HT1080 (cell line): ENCODE results near the gene SH3TC1. TPM values are rescaled to one million over a fixed set of nuclear protein-coding genes. Genes with fewer than 3 reads are reported as not detected.

Experiments
- DNase-seq: peaks from one replicate; pipeline ENCODE4 v3.0.0-alpha.2; 2015; ENCODE audit warnings: low read depth
- total RNA-seq: library from RNA; depleted of rRNA; stranded (reverse); fragments of >200 nt; shearing (Covaris generic); gene quantifications from 2 replicates; pipeline ENCODE4 v1.2.3, GENCODE V29; 2014

SH3TC1 gene
- total RNA-seq, 1 experiment from 2014 or later, result 3.6 TPM

GRCh38 chr4:8213121-8213520 is 14.0 kb downstream of the SH3TC1 start:
- DNase-seq, result no peak

- DNase-seq, result no peak
Observed at GRCh38 chr4:8214136-8214535, 15.0 kb downstream of the SH3TC1 start.

- peak; percentile 27 for DNase-seq
Observed at GRCh38 chr4:8215001-8215427, 15.9 kb downstream of the SH3TC1 start.

GRCh38 chr4:8215641-8216442 is 16.8 kb downstream of the SH3TC1 start:
- no peak for DNase-seq

GRCh38 chr4:8216443-8217245 is 17.6 kb downstream of the SH3TC1 start:
- DNase-seq, result no peak

- DNase-seq, result no peak
Observed at GRCh38 chr4:8217246-8217511, 18.1 kb downstream of the SH3TC1 start.

- DNase-seq, result no peak
Observed at GRCh38 chr4:8217871-8218270, 18.8 kb downstream of the SH3TC1 start.

- no peak for DNase-seq
Observed at GRCh38 chr4:8218371-8219031, 19.4 kb downstream of the SH3TC1 start.

GRCh38 chr4:8219236-8219635 is 20.1 kb downstream of the SH3TC1 start:
- DNase-seq, result no peak

- no peak for DNase-seq
Observed at GRCh38 chr4:8220661-8221450, 21.8 kb downstream of the SH3TC1 start.

- DNase-seq, result no peak
Observed at GRCh38 chr4:8221476-8221875, 22.4 kb downstream of the SH3TC1 start.

GRCh38 chr4:8221985-8222384 is 22.9 kb downstream of the SH3TC1 start:
- DNase-seq, result no peak

- DNase-seq, result no peak
Observed at GRCh38 chr4:8222609-8223388, 23.7 kb downstream of the SH3TC1 start.

- no peak for DNase-seq
Observed at GRCh38 chr4:8224267-8224974, 25.3 kb downstream of the SH3TC1 start.

- no peak for DNase-seq
Observed at GRCh38 chr4:8224975-8225625, 26.0 kb downstream of the SH3TC1 start.

- DNase-seq, result no peak
Observed at GRCh38 chr4:8225706-8226443, 26.8 kb downstream of the SH3TC1 start.

- DNase-seq, result no peak
Observed at GRCh38 chr4:8227201-8227770, 28.2 kb downstream of the SH3TC1 start.

GRCh38 chr4:8227771-8228318 is 28.8 kb downstream of the SH3TC1 start:
- DNase-seq, result no peak
